Measurements from ENCODE around the gene LACTB.

DNA sequence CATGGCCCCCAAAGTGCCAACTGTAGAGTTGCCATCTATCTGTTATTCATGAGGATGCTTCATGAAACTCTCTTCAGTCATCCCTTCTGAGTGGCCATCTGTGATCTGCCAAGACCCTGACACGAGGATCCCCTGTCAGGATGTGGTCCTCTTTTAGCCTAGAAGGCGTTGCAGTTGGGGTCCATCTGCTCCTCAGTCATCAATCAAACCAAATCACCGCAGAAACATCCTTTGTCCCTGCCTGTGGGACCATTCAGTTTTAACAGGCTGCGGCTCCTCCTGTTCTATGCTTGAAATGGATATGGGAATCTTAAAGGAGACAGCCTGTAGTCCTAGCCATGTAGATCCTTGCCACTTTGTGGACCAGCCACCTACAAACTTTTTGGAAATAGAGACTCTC, 41.6 kb downstream of the LACTB start:
- TF ChIP-seq, protein P1, sequence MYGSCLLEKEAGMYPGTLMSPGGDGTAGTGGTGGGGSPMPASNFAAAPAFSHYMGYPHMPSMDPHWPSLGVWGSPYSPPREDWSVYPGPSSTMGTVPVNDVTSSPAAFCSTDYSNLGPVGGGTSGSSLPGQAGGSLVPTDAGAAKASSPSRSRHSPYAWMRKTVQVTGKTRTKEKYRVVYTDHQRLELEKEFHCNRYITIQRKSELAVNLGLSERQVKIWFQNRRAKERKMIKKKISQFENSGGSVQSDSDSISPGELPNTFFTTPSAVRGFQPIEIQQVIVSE (CRISPR knock-in tag; IDR thresholded peaks at IDR 0.05; ENCODE audit: borderline replicate concordance), result no peak
- TF ChIP-seq, protein P2, sequence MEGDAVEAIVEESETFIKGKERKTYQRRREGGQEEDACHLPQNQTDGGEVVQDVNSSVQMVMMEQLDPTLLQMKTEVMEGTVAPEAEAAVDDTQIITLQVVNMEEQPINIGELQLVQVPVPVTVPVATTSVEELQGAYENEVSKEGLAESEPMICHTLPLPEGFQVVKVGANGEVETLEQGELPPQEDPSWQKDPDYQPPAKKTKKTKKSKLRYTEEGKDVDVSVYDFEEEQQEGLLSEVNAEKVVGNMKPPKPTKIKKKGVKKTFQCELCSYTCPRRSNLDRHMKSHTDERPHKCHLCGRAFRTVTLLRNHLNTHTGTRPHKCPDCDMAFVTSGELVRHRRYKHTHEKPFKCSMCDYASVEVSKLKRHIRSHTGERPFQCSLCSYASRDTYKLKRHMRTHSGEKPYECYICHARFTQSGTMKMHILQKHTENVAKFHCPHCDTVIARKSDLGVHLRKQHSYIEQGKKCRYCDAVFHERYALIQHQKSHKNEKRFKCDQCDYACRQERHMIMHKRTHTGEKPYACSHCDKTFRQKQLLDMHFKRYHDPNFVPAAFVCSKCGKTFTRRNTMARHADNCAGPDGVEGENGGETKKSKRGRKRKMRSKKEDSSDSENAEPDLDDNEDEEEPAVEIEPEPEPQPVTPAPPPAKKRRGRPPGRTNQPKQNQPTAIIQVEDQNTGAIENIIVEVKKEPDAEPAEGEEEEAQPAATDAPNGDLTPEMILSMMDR (IDR thresholded peaks at IDR 0.05), result no peak
- TF ChIP-seq, protein P3, sequence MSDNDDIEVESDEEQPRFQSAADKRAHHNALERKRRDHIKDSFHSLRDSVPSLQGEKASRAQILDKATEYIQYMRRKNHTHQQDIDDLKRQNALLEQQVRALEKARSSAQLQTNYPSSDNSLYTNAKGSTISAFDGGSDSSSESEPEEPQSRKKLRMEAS (CRISPR knock-in tag; IDR thresholded peaks at IDR 0.05), result no peak
- TF ChIP-seq, protein P4, sequence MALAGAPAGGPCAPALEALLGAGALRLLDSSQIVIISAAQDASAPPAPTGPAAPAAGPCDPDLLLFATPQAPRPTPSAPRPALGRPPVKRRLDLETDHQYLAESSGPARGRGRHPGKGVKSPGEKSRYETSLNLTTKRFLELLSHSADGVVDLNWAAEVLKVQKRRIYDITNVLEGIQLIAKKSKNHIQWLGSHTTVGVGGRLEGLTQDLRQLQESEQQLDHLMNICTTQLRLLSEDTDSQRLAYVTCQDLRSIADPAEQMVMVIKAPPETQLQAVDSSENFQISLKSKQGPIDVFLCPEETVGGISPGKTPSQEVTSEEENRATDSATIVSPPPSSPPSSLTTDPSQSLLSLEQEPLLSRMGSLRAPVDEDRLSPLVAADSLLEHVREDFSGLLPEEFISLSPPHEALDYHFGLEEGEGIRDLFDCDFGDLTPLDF (CRISPR knock-in tag; IDR thresholded peaks at IDR 0.05), result no peak
- TF ChIP-seq FOXP1 (CRISPR knock-in tag; IDR thresholded peaks at IDR 0.05; ENCODE audit: borderline replicate concordance), result no peak
- TF ChIP-seq, protein P5, sequence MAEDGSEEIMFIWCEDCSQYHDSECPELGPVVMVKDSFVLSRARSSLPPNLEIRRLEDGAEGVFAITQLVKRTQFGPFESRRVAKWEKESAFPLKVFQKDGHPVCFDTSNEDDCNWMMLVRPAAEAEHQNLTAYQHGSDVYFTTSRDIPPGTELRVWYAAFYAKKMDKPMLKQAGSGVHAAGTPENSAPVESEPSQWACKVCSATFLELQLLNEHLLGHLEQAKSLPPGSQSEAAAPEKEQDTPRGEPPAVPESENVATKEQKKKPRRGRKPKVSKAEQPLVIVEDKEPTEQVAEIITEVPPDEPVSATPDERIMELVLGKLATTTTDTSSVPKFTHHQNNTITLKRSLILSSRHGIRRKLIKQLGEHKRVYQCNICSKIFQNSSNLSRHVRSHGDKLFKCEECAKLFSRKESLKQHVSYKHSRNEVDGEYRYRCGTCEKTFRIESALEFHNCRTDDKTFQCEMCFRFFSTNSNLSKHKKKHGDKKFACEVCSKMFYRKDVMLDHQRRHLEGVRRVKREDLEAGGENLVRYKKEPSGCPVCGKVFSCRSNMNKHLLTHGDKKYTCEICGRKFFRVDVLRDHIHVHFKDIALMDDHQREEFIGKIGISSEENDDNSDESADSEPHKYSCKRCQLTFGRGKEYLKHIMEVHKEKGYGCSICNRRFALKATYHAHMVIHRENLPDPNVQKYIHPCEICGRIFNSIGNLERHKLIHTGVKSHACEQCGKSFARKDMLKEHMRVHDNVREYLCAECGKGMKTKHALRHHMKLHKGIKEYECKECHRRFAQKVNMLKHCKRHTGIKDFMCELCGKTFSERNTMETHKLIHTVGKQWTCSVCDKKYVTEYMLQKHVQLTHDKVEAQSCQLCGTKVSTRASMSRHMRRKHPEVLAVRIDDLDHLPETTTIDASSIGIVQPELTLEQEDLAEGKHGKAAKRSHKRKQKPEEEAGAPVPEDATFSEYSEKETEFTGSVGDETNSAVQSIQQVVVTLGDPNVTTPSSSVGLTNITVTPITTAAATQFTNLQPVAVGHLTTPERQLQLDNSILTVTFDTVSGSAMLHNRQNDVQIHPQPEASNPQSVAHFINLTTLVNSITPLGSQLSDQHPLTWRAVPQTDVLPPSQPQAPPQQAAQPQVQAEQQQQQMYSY (CRISPR knock-in tag; IDR thresholded peaks at IDR 0.05), result no peak
- TF ChIP-seq, protein P6, sequence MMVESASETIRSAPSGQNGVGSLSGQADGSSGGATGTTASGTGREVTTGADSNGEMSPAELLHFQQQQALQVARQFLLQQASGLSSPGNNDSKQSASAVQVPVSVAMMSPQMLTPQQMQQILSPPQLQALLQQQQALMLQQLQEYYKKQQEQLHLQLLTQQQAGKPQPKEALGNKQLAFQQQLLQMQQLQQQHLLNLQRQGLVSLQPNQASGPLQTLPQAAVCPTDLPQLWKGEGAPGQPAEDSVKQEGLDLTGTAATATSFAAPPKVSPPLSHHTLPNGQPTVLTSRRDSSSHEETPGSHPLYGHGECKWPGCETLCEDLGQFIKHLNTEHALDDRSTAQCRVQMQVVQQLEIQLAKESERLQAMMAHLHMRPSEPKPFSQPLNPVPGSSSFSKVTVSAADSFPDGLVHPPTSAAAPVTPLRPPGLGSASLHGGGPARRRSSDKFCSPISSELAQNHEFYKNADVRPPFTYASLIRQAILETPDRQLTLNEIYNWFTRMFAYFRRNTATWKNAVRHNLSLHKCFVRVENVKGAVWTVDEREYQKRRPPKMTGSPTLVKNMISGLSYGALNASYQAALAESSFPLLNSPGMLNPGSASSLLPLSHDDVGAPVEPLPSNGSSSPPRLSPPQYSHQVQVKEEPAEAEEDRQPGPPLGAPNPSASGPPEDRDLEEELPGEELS (CRISPR knock-in tag; IDR thresholded peaks at IDR 0.05), result no peak
